Measurements from ENCODE around the gene PPFIBP1.
A peak's percentile ranks its signal among the peaks of the same experiment; 100 is the strongest.
"Not testable (repeated sequence)": the region's sequence is repeated elsewhere in the genome, so short reads cannot be mapped to it uniquely, and the experiment has no call there.

PPFIBP1 gene

GRCh38 chr12:27544858-27545257 is 20.9 kb downstream of the PPFIBP1 start:
- not testable (repeated sequence) for DNase-seq

- DNase-seq = no peak
Measured at GRCh38 chr12:27545665-27546064, 21.7 kb downstream of the PPFIBP1 start.

- no peak for DNase-seq
Measured at GRCh38 chr12:27547592-27547991, 23.6 kb downstream of the PPFIBP1 start.

- DNase-seq = no peak
Measured at GRCh38 chr12:27548301-27549199, 24.5 kb downstream of the PPFIBP1 start.

- DNase-seq = peak; percentile 63
Measured at GRCh38 chr12:27549236-27549800, 25.3 kb downstream of the PPFIBP1 start.

GRCh38 chr12:27549801-27550652 is 26.0 kb downstream of the PPFIBP1 start:
- DNase-seq = peak; percentile 87

- DNase-seq = no peak
Measured at GRCh38 chr12:27550653-27550975, 26.6 kb downstream of the PPFIBP1 start.

- no peak for DNase-seq
Measured at GRCh38 chr12:27551172-27551840, 27.3 kb downstream of the PPFIBP1 start.

- no peak for DNase-seq
Measured at GRCh38 chr12:27552235-27552634, 28.2 kb downstream of the PPFIBP1 start.

- no peak for DNase-seq
Measured at GRCh38 chr12:27552886-27553560, 29.0 kb downstream of the PPFIBP1 start.

- no peak for DNase-seq
Measured at GRCh38 chr12:27553941-27554340, 29.9 kb downstream of the PPFIBP1 start.

GRCh38 chr12:27554421-27555186 is 30.6 kb downstream of the PPFIBP1 start:
- no peak for DNase-seq

- no peak for DNase-seq
Measured at GRCh38 chr12:27555361-27555760, 31.4 kb downstream of the PPFIBP1 start.

GRCh38 chr12:27555925-27556778 is 32.1 kb downstream of the PPFIBP1 start:
- DNase-seq = no peak

- DNase-seq = no peak
Measured at GRCh38 chr12:27560126-27560525, 36.1 kb downstream of the PPFIBP1 start.

GRCh38 chr12:27561535-27562350 is 37.7 kb downstream of the PPFIBP1 start:
- DNase-seq = no peak

- no peak for DNase-seq
Measured at GRCh38 chr12:27564612-27565213, 40.7 kb downstream of the PPFIBP1 start.

- no peak for DNase-seq
Measured at GRCh38 chr12:27566159-27566558, 42.2 kb downstream of the PPFIBP1 start.

GRCh38 chr12:27566626-27567025 is 42.6 kb downstream of the PPFIBP1 start:
- no peak for DNase-seq
